Panc1 (cell line): ENCODE results near the gene TBX3. TPM values are rescaled to one million over a fixed set of nuclear protein-coding genes. Genes with fewer than 3 reads are reported as not detected.

Experiments used
- ATAC-seq: fragments of 200-7000 bp; cut with Tn5 transposase; 2 replicates; pipeline ENCODE4 v1.9.1; 2020; ENCODE audit warnings: mild to moderate bottlenecking, moderate library complexity
- BruUV-seq: library from RNA; stranded (reverse); fragments of 400-500 nt; replicated peaks from 2 replicates; lab custom pipeline; 2021; lab: Mats Ljungman, UMichigan
- CTCF ChIA-PET: fragments of 300-600 bp; sonication (Branson Sonifier 250); formaldehyde crosslinking; loops from one replicate; lab custom pipeline; 2022; ENCODE audit warnings: antibody characterized with exemption; lab: Charles Lee
- POLR2A ChIA-PET: fragments of 300-600 bp; sonication (Branson Sonifier 250); formaldehyde crosslinking; loops from one replicate; lab custom pipeline; 2022; ENCODE audit warnings: antibody characterized with exemption; lab: Charles Lee
- DNase-seq: peaks from one replicate; pipeline ENCODE4 v3.0.0-alpha.2; 2010; ENCODE audit warnings: low read depth, low spot score
- H3K27ac ChIP-seq: 2 replicates; pipeline ENCODE4 v1.5.1; 2011; ENCODE audit warnings: mild to moderate bottlenecking, low read length, inconsistent platforms
- H3K27me3 ChIP-seq: fragments of 200-500 bp; sonication (Bioruptor generic); 2 replicates; pipeline ENCODE4 v1.6.0; 2014; ENCODE audit warnings: low read length, inconsistent platforms; ENCODE audit not compliant: control insufficient read depth, insufficient read depth
- H3K36me3 ChIP-seq: fragments of 200-500 bp; sonication (Bioruptor generic); 2 replicates; pipeline ENCODE4 v1.5.1; 2014; ENCODE audit warnings: inconsistent platforms, mild to moderate bottlenecking, low read length, moderate library complexity; ENCODE audit not compliant: control insufficient read depth, insufficient read depth
- H3K4me1 ChIP-seq: 2 replicates; pipeline ENCODE4 v1.5.1; 2011; ENCODE audit warnings: inconsistent platforms, mild to moderate bottlenecking, low read length, moderate library complexity; ENCODE audit not compliant: control insufficient read depth, insufficient read depth
- H3K4me3 ChIP-seq, 2 experiments: 2 replicates each; pipeline ENCODE4 v1.5.1; 2011 to 2012; ENCODE audit warnings: low read depth in 2 of 2, low read length in 2 of 2, mild to moderate bottlenecking in 2 of 2, inconsistent platforms in 1 of 2, moderate library complexity in 1 of 2
- H3K9me3 ChIP-seq: fragments of 200-500 bp; sonication (Bioruptor generic); 2 replicates; pipeline ENCODE4 v1.5.1; 2014; ENCODE audit warnings: low read depth, mild to moderate bottlenecking, inconsistent platforms, low read length, moderate library complexity; ENCODE audit not compliant: control insufficient read depth, insufficient read depth
- CTCF ChIP-seq: fragments of 450-650 bp; IDR thresholded peaks from 2 replicates; pipeline ENCODE4 v1.5.1; 2017; ENCODE audit warnings: mild to moderate bottlenecking
- POLR2AphosphoS5 ChIP-seq: IDR thresholded peaks from 2 replicates; pipeline ENCODE4 v1.6.1; 2012; ENCODE audit warnings: mild to moderate bottlenecking, low read depth, low read length, moderate library complexity
- REST ChIP-seq, 2 experiments: IDR thresholded peaks; 2 replicates each; pipeline ENCODE4 v1.6.1; 2011 to 2012; ENCODE audit warnings: low read depth in 2 of 2, control low read depth in 1 of 2, low read length in 1 of 2, mild to moderate bottlenecking in 1 of 2, moderate library complexity in 1 of 2; ENCODE audit not compliant: insufficient read depth in 1 of 2
- SIN3A ChIP-seq: IDR thresholded peaks from 2 replicates; pipeline ENCODE4 v1.6.1; 2012; ENCODE audit warnings: low read depth, mild to moderate bottlenecking, low read length, moderate library complexity, borderline replicate concordance; ENCODE audit not compliant: insufficient read depth
- TCF7L2 ChIP-seq: IDR thresholded peaks from 2 replicates; pipeline ENCODE4 v1.6.1; 2011; ENCODE audit warnings: mild to moderate bottlenecking, low read depth, low read length, inconsistent platforms
- in situ Hi-C: cut with HindIII; loops from 2 replicates; pipeline ENCODE4 v1.10.0; 2016; ENCODE audit warnings: low sequenced_read_pairs, low pct_unique_long_range_greater_than_20kb
- intact Hi-C: fragments of 100-400 bp; cut with micrococcal nuclease; formaldehyde crosslinking; loops from one replicate; pipeline ENCODE4 v1.10.0; 2022; ENCODE audit not compliant: unreplicated experiment
- total RNA-seq: library from RNA; stranded (reverse); gene quantifications from one replicate; pipeline ENCODE4 v1.2.1, GENCODE V29; 2021; ENCODE audit not compliant: unreplicated experiment

TBX3 gene
- total RNA-seq, 1 experiment from 2014 or later: 5.1 TPM

GRCh38 chr12:114657597-114657920 is 26.4 kb downstream of the TBX3 start:
- H3K9me3 ChIP-seq: no peaks in the 10 kb centered on the region
- no peaks in the 10 kb centered on the region for H3K27me3 ChIP-seq
- DNase-seq (no peak), ATAC-seq (no peak)
- intact Hi-C loops: no loop called here
- no TSS peak for BruUV-seq
- in situ Hi-C loops: no loop called here
- no peak overlapping the region for H3K4me3 ChIP-seq
- ChIA-PET CTCF (no interaction called here), POLR2A (no interaction called here)
- H3K36me3 ChIP-seq: no peaks in the 10 kb centered on the region
- no peak overlapping the region for H3K27ac ChIP-seq
- no peak for TF ChIP-seq TCF7L2
- no peak for TF ChIP-seq CTCF
- no peak for TF ChIP-seq REST (IDR thresholded peaks at IDR 0.05; ENCODE audit: insufficient read depth in 1 of 2, low read depth in 2 of 2, low read length in 1 of 2)
- TF ChIP-seq POLR2AphosphoS5: no peak
- TF ChIP-seq SIN3A: no peak
- no peaks in the 10 kb centered on the region for H3K4me1 ChIP-seq

GRCh38 chr12:114656906-114657596 is 26.9 kb downstream of the TBX3 start:
- ChIA-PET CTCF (no interaction called here), POLR2A (no interaction called here)
- H3K27ac ChIP-seq: no peak overlapping the region
- TF ChIP-seq CTCF (no peak), TCF7L2 (no peak), REST (IDR thresholded peaks at IDR 0.05; ENCODE audit: insufficient read depth in 1 of 2, low read depth in 2 of 2, low read length in 1 of 2) (no peak), POLR2AphosphoS5 (no peak), SIN3A (no peak)
- in situ Hi-C loops: no loop called here
- no TSS peak for BruUV-seq
- H3K4me1 ChIP-seq: no peaks in the 10 kb centered on the region
- ATAC-seq (no peak), DNase-seq (no peak)
- H3K27me3 ChIP-seq: no peaks in the 10 kb centered on the region
- no peaks in the 10 kb centered on the region for H3K36me3 ChIP-seq
- no peaks in the 10 kb centered on the region for H3K9me3 ChIP-seq
- intact Hi-C loops: no loop called here
- H3K4me3 ChIP-seq: no peak overlapping the region
